Measurements from ENCODE around the gene C1orf141.

DNA sequence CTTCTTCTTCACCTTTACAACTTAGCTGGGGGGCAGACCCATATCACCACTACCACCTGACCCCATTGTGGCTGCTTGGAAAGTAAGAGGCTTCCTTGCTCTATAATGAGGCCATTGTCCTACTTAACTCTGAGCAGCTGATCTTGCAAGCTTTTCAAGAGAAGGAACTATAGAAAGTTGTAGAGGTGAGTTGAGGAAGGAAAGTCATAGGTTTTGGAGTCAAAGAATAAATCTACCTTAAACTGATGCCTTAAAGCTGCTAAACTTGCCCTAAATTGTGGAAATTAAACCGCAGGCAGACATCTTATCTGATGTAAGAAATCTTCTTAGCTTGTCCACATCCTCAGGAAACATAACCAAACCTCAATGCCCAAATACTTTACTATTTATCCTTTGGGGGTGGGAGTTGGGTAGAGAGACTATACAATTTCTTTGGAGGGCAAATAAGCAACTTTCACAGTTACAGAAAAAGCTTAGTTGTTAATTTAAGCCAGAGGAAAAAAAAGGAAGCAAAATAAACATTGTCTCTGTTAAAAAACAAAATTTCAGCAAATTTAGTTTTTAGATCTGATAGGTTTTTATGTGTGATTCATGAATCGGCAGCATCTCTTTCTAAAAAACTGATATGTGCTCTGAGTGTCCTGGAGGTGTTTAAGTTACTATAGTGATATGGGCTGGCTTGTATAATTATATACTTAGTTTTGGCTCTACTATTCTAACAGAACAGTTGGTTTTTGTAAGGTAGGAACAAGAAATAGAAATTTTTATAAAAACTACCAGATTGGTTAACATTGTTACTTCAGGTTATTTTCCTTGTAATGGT, 36.2 kb upstream of the C1orf141 start:
- TF ChIP-seq CTCF (IDR thresholded peaks at IDR 0.05) (no peak), POLR2AphosphoS5 (IDR thresholded peaks at IDR 0.05) (no peak), POLR2A (IDR thresholded peaks at IDR 0.05) (no peak), EP300 (IDR thresholded peaks at IDR 0.05; ENCODE audit: low read depth) (no peak)

Data from transverse colon (tissue), 4 donors.